GM19043 (cell line): ENCODE data around the gene ATP8B4.
A peak's percentile ranks its signal among the peaks of the same experiment; 100 is the strongest.
"Not testable (repeated sequence)": the region's sequence is repeated elsewhere in the genome, so short reads cannot be mapped to it uniquely, and the experiment has no call there.

ENCODE experiments used
- ATAC-seq: cut with Tn5 transposase; IDR thresholded peaks from one replicate; pipeline ENCODE4 v1.9.1; 2021; ENCODE audit warnings: low read depth; ENCODE audit not compliant: unreplicated experiment

ATP8B4 gene

DNA sequence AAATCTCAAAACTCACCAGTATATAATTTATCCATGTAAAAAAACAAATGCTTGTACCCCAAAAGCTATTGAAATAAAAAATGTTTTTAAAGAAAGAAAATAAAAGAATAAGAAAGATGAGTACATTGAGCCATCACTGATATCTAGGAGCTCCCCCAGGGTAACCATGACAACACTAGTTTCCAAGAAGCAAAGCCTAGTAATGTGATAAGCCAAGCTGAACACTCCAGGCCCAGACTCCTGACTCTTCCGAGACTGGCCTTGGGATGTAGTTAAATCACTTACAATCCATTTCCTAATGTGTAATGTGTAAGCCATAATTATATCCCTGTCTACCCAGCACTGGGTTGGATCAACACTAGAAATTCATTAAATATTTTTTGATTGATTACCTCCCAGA is 21.1 kb upstream of the ATP8B4 start:
- no peak for ATAC-seq

DNA sequence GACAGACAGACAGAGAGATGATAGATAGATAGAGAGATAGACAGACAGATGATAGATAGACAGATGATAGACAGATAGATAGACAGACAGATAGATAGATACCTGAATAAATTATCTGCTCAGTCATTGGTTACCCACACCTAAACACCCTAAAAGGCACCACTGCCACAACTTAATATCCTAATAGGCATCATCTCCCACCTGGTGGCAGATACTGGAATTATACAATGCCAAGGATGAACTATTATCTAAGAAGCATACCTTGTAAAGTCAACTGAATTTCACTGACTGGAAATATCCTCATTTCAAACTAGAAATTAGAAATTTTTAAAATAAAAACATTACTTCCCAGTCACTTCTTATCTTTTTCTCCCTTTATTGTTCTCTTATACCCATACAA is 19.4 kb upstream of the ATP8B4 start:
- no peak for ATAC-seq

- no peak for ATAC-seq
Observed at GRCh38 chr15:50137893-50138292, 18.9 kb upstream of the ATP8B4 start.

GRCh38 chr15:50137330-50137761 is 18.3 kb upstream of the ATP8B4 start:
- ATAC-seq, result no peak

GRCh38 chr15:50135031-50135551 is 16.1 kb upstream of the ATP8B4 start:
- peak; percentile 67 for ATAC-seq

- ATAC-seq, result peak; percentile 72
Observed at GRCh38 chr15:50134524-50135024, 15.5 kb upstream of the ATP8B4 start.

DNA sequence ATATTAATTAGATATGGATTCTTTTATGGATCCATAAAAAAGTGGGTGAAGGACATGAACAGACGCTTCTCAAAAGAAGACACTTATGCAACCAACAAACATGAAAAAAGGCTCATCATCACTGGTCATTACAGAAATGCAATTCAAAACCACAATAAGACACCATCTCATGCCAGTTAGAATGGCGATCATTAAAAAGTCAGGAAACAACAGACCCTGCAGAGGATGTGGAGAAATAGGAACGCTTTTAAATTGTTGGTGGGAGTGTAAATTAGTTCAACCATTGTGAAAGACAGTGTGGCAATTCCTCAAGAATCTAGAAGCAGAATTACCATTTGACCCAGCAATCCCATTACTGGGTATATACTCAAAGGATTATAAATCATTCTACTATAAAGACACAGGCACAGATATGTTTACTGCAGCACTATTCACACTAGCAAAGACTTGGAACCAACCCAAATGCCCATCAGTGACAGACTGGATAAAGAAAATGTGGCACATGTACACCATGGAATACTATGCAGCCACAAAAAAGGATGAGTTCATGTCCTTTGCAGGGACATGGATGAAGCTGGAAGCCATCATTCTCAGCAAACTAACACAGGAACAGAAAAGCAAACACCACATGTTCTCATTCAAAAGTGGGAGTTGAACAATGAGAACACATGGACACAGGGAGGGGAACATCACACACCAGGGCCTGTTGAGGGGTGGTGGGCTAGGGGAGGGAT is 13.4 kb upstream of the ATP8B4 start:
- ATAC-seq, result not testable (repeated sequence)

DNA sequence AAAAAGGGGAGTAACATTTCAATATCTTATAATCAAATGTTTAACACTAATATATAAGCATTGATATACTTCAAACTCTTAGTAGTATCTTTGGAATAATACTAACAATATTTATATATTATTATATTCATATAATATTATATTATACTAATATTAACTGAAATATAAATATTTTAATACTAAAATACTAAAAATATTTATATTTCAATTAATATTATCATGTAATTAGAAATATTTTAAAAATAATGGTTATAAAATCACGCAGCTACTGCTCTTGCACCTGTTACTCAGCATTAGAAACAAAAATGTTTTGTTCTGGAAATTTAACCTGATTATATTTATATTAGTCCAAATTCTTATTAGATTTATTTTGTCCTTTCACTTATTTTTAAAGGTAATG is 12.6 kb upstream of the ATP8B4 start:
- no peak for ATAC-seq

- ATAC-seq, result no peak
Observed at GRCh38 chr15:50128266-50128665, 9.2 kb upstream of the ATP8B4 start.

GRCh38 chr15:50127255-50127777 is 8.3 kb upstream of the ATP8B4 start:
- no peak for ATAC-seq

GRCh38 chr15:50126072-50126471 is 7.0 kb upstream of the ATP8B4 start:
- ATAC-seq, result no peak

- no peak for ATAC-seq
Observed at GRCh38 chr15:50124631-50125030, 5.6 kb upstream of the ATP8B4 start.

DNA sequence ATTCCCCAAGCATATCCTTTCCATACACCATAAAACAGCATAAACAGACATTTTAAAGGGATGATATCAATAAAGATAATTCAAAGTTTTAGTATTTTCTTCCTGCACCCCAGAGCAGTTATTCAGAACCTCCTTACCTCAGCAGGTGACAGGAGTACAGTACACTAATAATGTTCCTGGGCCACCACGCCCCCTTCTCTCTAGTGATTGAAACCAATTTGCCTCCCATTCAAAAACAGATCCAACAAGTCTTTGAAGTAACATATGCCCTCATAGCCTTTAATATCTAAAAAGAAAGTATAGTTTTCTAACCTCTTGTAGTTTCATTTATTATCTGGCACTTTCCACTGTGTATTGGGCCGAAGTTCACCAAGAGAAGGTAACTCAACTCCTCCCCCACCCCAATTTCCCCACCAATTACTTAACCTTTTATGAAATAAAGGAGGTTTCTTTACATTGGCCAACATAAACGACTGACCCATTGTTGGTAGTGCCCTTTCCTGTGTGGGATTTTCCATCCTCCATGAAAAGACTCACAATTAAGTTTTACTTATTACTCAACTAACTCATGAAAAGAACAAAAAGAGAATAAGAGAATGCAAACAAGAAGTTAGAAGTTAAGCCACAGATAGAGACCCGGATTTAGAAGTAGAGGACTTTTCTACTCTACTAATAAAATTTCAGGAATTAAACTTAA is 5.0 kb upstream of the ATP8B4 start:
- ATAC-seq, result no peak

- no peak for ATAC-seq
Observed at GRCh38 chr15:50120729-50121128, 1.7 kb upstream of the ATP8B4 start.

DNA sequence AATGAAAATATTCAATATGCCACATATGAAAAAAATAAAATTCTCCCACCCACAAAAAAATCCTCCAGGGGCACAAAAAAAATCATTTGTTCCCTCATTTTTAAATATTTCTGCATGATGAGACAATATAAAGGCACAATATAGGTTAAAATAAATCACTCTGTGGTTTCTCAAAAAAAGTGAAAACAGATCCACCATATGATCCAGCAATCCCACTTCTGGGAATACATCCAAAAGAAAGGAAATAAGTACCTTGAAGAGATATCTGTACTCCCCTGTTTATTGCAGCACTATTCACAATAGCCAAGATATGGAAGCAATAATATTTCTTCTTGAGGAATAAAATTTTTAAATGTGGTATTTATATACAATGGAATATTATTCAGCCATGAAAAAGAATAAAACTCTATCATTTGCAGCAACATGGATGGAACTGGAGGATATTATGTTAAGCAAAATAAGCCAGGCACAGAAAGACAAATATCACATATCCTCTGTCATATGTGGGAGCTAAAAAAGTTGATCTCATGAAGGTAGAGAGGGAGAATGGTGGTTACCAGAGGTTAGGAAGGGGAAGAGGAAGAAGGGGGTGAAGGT is 1.5 kb downstream of the ATP8B4 start:
- no peak for ATAC-seq

DNA sequence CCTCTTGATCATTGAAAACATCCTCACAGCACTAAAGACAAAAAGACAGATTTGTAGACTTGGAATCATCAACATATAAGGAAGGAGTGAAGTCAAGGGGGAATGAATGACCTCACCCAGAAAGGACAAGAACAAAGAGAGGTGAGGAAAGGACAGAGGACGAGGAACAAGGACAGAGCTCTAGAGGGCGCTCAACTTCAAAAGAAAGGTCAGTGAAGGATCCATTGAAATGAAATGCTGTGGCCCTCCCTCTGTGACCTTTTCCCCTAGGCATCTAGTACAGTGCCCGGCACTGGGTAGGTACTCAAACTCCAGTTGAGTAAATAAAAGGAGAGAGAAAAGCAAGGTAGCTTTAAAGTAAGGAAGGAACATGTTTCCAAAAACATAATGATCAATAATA is 2.6 kb downstream of the ATP8B4 start:
- no peak for ATAC-seq

GRCh38 chr15:50113992-50114780 is 4.8 kb downstream of the ATP8B4 start:
- no peak for ATAC-seq

- no peak for ATAC-seq
Observed at GRCh38 chr15:50113187-50113505, 5.9 kb downstream of the ATP8B4 start.

DNA sequence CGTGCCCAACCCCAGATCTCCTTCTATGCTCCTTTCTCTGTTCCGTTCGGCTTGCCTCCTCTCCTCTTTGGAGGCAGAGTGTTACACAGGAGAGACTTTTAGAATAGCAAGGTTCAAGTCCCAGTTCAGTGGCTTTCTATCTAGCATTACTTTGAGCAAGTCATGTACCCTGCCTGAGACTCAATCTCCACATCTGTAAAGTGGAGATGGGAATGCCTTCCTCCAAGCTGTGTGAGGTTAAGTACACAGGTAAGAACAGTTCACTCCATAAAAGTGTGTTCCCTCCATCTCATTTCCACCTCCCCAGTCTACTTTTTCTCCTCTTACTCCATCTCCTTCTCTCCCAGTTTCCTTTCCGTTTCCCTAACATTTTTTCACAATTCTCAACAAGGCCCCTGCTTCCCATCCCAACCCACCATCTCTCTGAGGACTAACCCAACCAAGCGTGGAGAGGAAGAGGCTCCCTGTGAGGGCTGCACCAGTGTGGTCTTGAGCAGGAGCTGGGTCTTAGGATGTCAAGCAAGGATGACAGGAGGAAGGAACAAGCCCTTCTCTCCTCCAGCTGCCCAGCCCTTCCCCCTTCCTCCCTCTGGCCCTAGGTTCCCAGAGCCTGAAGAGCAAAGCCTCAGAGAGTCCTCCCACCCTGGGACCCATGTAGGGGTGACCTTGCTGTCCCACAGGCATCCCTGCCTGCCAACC is 6.4 kb downstream of the ATP8B4 start:
- ATAC-seq, result no peak

- no peak for ATAC-seq
Observed at GRCh38 chr15:50110285-50110684, 8.7 kb downstream of the ATP8B4 start.
